CD4-positive, CD25-positive, alpha-beta regulatory T cell (primary cell): Measurements from ENCODE around the gene CDR2. TPM values are rescaled to one million over a fixed set of nuclear protein-coding genes. Genes with fewer than 3 reads are reported as not detected.
A peak's percentile ranks its signal among the peaks of the same experiment; 100 is the strongest.
"Not testable (repeated sequence)": the region's sequence is repeated elsewhere in the genome, so short reads cannot be mapped to it uniquely, and the experiment has no call there.

Experiments used
- ATAC-seq, 2 donors: fragments of 150-1000 bp; cut with Tn5 transposase; one replicate each; pipeline ENCODE4 v1.10.0; 2021; ENCODE audit warnings: low read depth in 2 of 2, moderate number of reproducible peaks in 2 of 2, moderate library complexity in 1 of 2
- DNase-seq, 3 donors: peaks; one replicate each; pipeline versions ENCODE4 v3.0.0 to v3.0.0-alpha.2; 2012 to 2022; ENCODE audit warnings: mixed read lengths in 1 of 3
- H3K27ac ChIP-seq: one replicate; pipeline ENCODE4 v1.7.0; 2013; ENCODE audit warnings: mild to moderate bottlenecking, low read length; ENCODE audit not compliant: insufficient read depth, poor library complexity, severe bottlenecking
- H3K27me3 ChIP-seq: one replicate; pipeline ENCODE4 v1.7.0; 2013; ENCODE audit warnings: low read length; ENCODE audit not compliant: control insufficient read depth, insufficient read depth
- H3K36me3 ChIP-seq: one replicate; pipeline ENCODE4 v1.7.0; 2013; ENCODE audit warnings: mild to moderate bottlenecking, low read length, moderate library complexity; ENCODE audit not compliant: control insufficient read depth, insufficient read depth
- H3K4me1 ChIP-seq: 2 replicates; pipeline ENCODE4 v1.7.0; 2013; ENCODE audit warnings: mild to moderate bottlenecking, low read length; ENCODE audit not compliant: insufficient read depth, control insufficient read depth, poor library complexity, severe bottlenecking
- H3K4me3 ChIP-seq: one replicate; pipeline ENCODE4 v1.7.0; 2013; ENCODE audit warnings: low read depth, mild to moderate bottlenecking, low read length, moderate library complexity
- H3K9me3 ChIP-seq, 2 experiments: 1 replicate in 1 of 2; 2 replicates in 1 of 2; pipeline ENCODE4 v1.7.0; 2013; ENCODE audit warnings: low read length in 2 of 2, mild to moderate bottlenecking in 1 of 2, moderate library complexity in 1 of 2; ENCODE audit not compliant: control insufficient read depth in 2 of 2
- H3K27ac Mint-ChIP-seq, 3 donors: one replicate each; pipeline ENCODE4 v1.8.0; 2020 to 2022; ENCODE audit warnings: mild to moderate bottlenecking in 3 of 3, mixed read lengths in 3 of 3, moderate library complexity in 2 of 3
- H3K27me3 Mint-ChIP-seq: one replicate; pipeline ENCODE4 v1.8.0; 2022; ENCODE audit warnings: mild to moderate bottlenecking, mixed read lengths
- H3K36me3 Mint-ChIP-seq: one replicate; pipeline ENCODE4 v1.8.0; 2020; ENCODE audit warnings: mixed read lengths
- H3K4me1 Mint-ChIP-seq, 4 donors: one replicate each; pipeline ENCODE4 v1.8.0; 2020 to 2022; ENCODE audit warnings: mixed read lengths in 4 of 4, mild to moderate bottlenecking in 1 of 4
- H3K4me3 Mint-ChIP-seq, 4 donors: one replicate each; pipeline ENCODE4 v1.8.0; 2020 to 2022; ENCODE audit warnings: mild to moderate bottlenecking in 4 of 4, mixed read lengths in 4 of 4, moderate library complexity in 3 of 4
- H3K9me3 Mint-ChIP-seq, 7 donors: one replicate each; pipeline ENCODE4 v1.8.0; 2020 to 2022; ENCODE audit warnings: mixed read lengths in 7 of 7, mild to moderate bottlenecking in 3 of 7, moderate library complexity in 2 of 7
- polyA plus RNA-seq, 4 donors: library from polyadenylated mRNA; unstranded; fragments of 300-500 nt; fragmentation: Illumina TruSeq; gene quantifications; one replicate each; pipeline ENCODE4 v1.2.3, GENCODE V29; 2021
- total RNA-seq: library from RNA; stranded (reverse); gene quantifications from one replicate; pipeline ENCODE4 v1.2.3, GENCODE V29; 2022

CDR2 gene
- total and polyA plus RNA-seq, 5 donors from 2014 or later, result 64.7 to 90.2 (median 75.6) TPM

- not testable (repeated sequence) for H3K4me3 ChIP-seq, H3K4me3 Mint-ChIP-seq, H3K27ac ChIP-seq, DNase-seq, ATAC-seq, H3K9me3 ChIP-seq, H3K27me3 Mint-ChIP-seq, H3K9me3 Mint-ChIP-seq, H3K27me3 ChIP-seq
- peak overlapping the region in 2 of 3 donors; percentile 64 to 94 for H3K27ac Mint-ChIP-seq
- H3K36me3 Mint-ChIP-seq, result peaks cover 49% of the 10 kb centered on the region
- H3K36me3 ChIP-seq, result peaks cover 70% of the 10 kb centered on the region
- H3K4me1 Mint-ChIP-seq, result peaks cover 25 to 53% (median 40%) of the 10 kb centered on the region in 4 donors
- peaks cover 34% of the 10 kb centered on the region for H3K4me1 ChIP-seq
These were observed 23.4 kb downstream of the CDR2 start for GRCh38 chr16:22351017-22351416.

GRCh38 chr16:22348291-22348690 lies 26.1 kb downstream of the CDR2 start:
- Histone ChIP-seq H3K9me3 (no peaks in the 10 kb centered on the region), H3K4me3 (no peak overlapping the region), H3K27me3 (no peaks in the 10 kb centered on the region), H3K4me1 (peaks cover 7% of the 10 kb centered on the region), H3K36me3 (peaks cover 76% of the 10 kb centered on the region), H3K27ac (no peak overlapping the region)
- DNase-seq (no peak), ATAC-seq (no peak)
- no peaks in the 10 kb centered on the region for H3K27me3 Mint-ChIP-seq
- peaks cover 0 to 2% (median 0%) of the 10 kb centered on the region in 7 donors for H3K9me3 Mint-ChIP-seq
- H3K4me1 Mint-ChIP-seq, result peaks cover 24 to 36% (median 28%) of the 10 kb centered on the region in 4 donors
- H3K36me3 Mint-ChIP-seq, result peaks cover 40% of the 10 kb centered on the region
- no peak overlapping the region for H3K4me3 Mint-ChIP-seq
- no peak overlapping the region for H3K27ac Mint-ChIP-seq

- Histone ChIP-seq H3K4me1 (no peaks in the 10 kb centered on the region), H3K27me3 (no peaks in the 10 kb centered on the region), H3K36me3 (peaks cover 68% of the 10 kb centered on the region), H3K9me3 (no peaks in the 10 kb centered on the region), H3K27ac (no peak overlapping the region), H3K4me3 (no peak overlapping the region)
- DNase-seq (no peak), ATAC-seq (no peak)
- Mint-ChIP-seq H3K27me3 (no peaks in the 10 kb centered on the region), H3K4me1 (peaks cover 27 to 33% (median 30%) of the 10 kb centered on the region in 4 donors), H3K36me3 (peaks cover 47% of the 10 kb centered on the region), H3K4me3 (no peak overlapping the region), H3K27ac (peak overlapping the region in 2 of 3 donors; percentile 70 to 84), H3K9me3 (peaks cover 0 to 2% (median 0%) of the 10 kb centered on the region in 7 donors)
These were observed 27.2 kb downstream of the CDR2 start for GRCh38 chr16:22347100-22347820.

- Mint-ChIP-seq H3K4me1 (peaks cover 23 to 33% (median 31%) of the 10 kb centered on the region in 4 donors), H3K27ac (peak overlapping the region; percentile 33 to 70 (median 42)), H3K4me3 (peak overlapping the region in 1 of 4 donors; percentile 23), H3K9me3 (peaks cover 0 to 2% (median 0%) of the 10 kb centered on the region in 7 donors), H3K27me3 (no peaks in the 10 kb centered on the region), H3K36me3 (peaks cover 51% of the 10 kb centered on the region)
- H3K9me3 ChIP-seq, result peaks cover 0 to under 1% of the 10 kb centered on the region in 2 experiments
- DNase-seq (no peak), ATAC-seq (no peak)
- no peaks in the 10 kb centered on the region for H3K4me1 ChIP-seq
- no peak overlapping the region for H3K4me3 ChIP-seq
- no peaks in the 10 kb centered on the region for H3K27me3 ChIP-seq
- H3K27ac ChIP-seq, result no peak overlapping the region
- peaks cover 61% of the 10 kb centered on the region for H3K36me3 ChIP-seq
These were observed 27.9 kb downstream of the CDR2 start for GRCh38 chr16:22346483-22346882.

- Histone ChIP-seq H3K9me3 (peaks cover 1 to 11% of the 10 kb centered on the region in 2 experiments), H3K4me1 (no peaks in the 10 kb centered on the region), H3K4me3 (no peak overlapping the region), H3K27ac (no peak overlapping the region), H3K27me3 (no peaks in the 10 kb centered on the region), H3K36me3 (peaks cover 27% of the 10 kb centered on the region)
- Mint-ChIP-seq H3K27me3 (no peaks in the 10 kb centered on the region), H3K36me3 (peaks cover 60% of the 10 kb centered on the region), H3K27ac (peak overlapping the region; percentile 16 to 68 (median 33)), H3K9me3 (peaks cover 0 to 20% (median 7%) of the 10 kb centered on the region in 7 donors), H3K4me3 (no peak overlapping the region), H3K4me1 (peaks cover 21 to 50% (median 28%) of the 10 kb centered on the region in 4 donors)
- no peak for ATAC-seq
- DNase-seq, result no peak
These were observed 32.3 kb downstream of the CDR2 start for GRCh38 chr16:22342082-22342481.

GRCh38 chr16:22340945-22341344 lies 33.5 kb downstream of the CDR2 start:
- H3K27ac Mint-ChIP-seq, result peak overlapping the region in 2 of 3 donors; percentile 68 to 78
- H3K9me3 Mint-ChIP-seq, result peaks cover 2 to 30% (median 17%) of the 10 kb centered on the region in 7 donors

GRCh38 chr16:22337849-22338635 lies 36.4 kb downstream of the CDR2 start:
- Histone ChIP-seq H3K27ac (no peak overlapping the region), H3K4me3 (no peak overlapping the region), H3K4me1 (no peaks in the 10 kb centered on the region), H3K27me3 (no peaks in the 10 kb centered on the region), H3K36me3 (peaks cover 40% of the 10 kb centered on the region), H3K9me3 (peaks cover 11 to 25% of the 10 kb centered on the region in 2 experiments)
- Mint-ChIP-seq H3K27me3 (no peaks in the 10 kb centered on the region), H3K27ac (peak overlapping the region in 1 of 3 donors; percentile 53), H3K36me3 (peaks cover 85% of the 10 kb centered on the region), H3K4me3 (no peak overlapping the region), H3K9me3 (peaks cover 2 to 30% (median 15%) of the 10 kb centered on the region in 7 donors), H3K4me1 (peaks cover 18 to 42% (median 31%) of the 10 kb centered on the region in 4 donors)
- ATAC-seq, result no peak
- no peak for DNase-seq

More at GRCh38 chr16:22340945-22341344, 33.5 kb downstream of the CDR2 start:
- peaks cover 17 to 43% (median 29%) of the 10 kb centered on the region in 4 donors for H3K4me1 Mint-ChIP-seq
- ATAC-seq, result no peak
- no peaks in the 10 kb centered on the region for H3K27me3 Mint-ChIP-seq
- no peak overlapping the region for H3K4me3 ChIP-seq
- no peak overlapping the region for H3K4me3 Mint-ChIP-seq
- H3K27ac ChIP-seq, result no peak overlapping the region
- peaks cover 24% of the 10 kb centered on the region for H3K36me3 ChIP-seq
- DNase-seq, result no peak
- no peaks in the 10 kb centered on the region for H3K4me1 ChIP-seq
- no peaks in the 10 kb centered on the region for H3K27me3 ChIP-seq
- peaks cover 64% of the 10 kb centered on the region for H3K36me3 Mint-ChIP-seq
- H3K9me3 ChIP-seq, result peaks cover 11 to 22% of the 10 kb centered on the region in 2 experiments
